Measurements from ENCODE around the gene CFAP206. TPM values are rescaled to one million over a fixed set of nuclear protein-coding genes. Genes with fewer than 3 reads are reported as not detected.
A peak's percentile ranks its signal among the peaks of the same experiment; 100 is the strongest.

CFAP206 gene, protein sequence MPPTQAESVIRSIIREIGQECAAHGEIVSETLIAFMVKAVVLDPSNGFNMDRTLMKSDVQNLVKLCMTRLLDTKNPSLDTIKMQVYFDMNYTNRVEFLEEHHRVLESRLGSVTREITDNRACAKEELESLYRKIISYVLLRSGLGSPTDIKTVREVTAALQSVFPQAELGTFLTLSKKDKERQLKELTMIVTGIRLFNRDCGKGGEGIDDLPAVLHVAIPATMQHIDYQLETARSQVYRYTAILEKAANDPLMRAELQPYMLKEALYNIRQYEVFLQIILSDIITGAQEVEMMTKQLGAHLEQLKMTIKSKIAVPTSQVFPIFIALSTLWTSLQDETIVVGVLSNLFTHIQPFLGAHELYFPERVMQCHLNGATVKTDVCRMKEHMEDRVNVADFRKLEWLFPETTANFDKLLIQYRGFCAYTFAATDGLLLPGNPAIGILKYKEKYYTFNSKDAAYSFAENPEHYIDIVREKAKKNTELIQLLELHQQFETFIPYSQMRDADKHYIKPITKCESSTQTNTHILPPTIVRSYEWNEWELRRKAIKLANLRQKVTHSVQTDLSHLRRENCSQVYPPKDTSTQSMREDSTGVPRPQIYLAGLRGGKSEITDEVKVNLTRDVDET
- total RNA-seq (under 1 TPM in 1 of 2 experiments, not detected in 1; 0.11 TPM), total RNA-seq (0 to 0.27 (median 0) reads per million in 172 experiments)
- polyA plus RNA-seq (2013, experiment 1 of 2): not detected
- 0.03 TPM for polyA plus RNA-seq (2013, experiment 2 of 2)

DNA sequence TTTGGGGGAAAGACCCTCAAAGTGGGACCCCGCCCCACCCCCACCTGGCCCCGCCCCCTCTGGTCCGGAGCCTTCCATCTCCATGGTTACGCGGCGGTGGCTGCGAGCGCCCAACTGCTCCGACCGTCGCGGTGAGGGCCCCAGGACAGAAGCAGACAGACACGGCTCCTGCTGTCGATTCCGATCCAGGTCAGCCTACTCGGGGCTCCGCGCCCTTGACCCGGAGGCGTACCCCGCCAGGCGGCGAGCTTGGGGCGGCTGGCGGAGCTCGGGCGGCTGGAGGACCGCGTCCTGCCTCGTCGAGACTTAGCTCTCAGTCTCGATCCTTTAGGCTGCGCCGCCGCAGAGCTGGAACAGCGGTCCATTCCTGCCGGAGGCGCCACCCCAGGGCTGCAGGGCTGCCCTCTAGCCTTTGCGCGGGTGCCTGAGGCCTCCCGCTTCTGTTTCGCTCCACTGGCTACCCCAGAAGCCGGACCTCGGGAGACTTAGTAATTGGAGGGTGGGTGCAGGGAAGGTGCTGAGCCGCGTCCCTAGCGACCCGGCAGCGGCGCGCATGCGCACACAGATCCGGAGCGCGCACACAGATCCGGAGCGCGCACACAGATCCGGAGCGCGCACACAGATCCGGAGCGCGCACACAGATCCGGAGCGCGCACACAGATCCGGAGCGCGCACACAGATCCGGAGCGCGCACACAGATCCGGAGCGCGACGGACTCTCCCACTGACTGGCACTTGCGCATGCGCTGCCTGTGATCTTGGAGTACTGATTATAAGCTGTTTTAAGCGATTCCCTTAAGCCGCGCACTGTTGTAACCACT lies at the start of gene CFAP206:
Gene CFAP206, plus strand, starts transcription at position 72 of the 820 bp plus-strand sequence. CDS start 1,868 bp downstream, outside the sequence.
- Mint-ChIP-seq H3K9me3 (no peaks in the 10 kb centered on the region), H3K27me3 (peaks cover 30% of the 10 kb centered on the region), H3K36me3 (ENCODE audit: low read depth) (no peaks in the 10 kb centered on the region), H3K4me3 (peak within 1 kb of the TSS; percentile 92), H3K4me1 (ENCODE audit: low read depth) (peaks cover 7% of the 10 kb centered on the region), H3K27ac (peak within 1 kb of the TSS; percentile 64)
- intact Hi-C loops (cut with DNase I, micrococcal nuclease): loop anchor here (2.0 to 10.0 kb wide), 7 partner anchors 65 to 427 kb away; partner anchors contain the start of genes RARS2 (in 1 of the 2), SLC35A1 (in 1 of the 2), SMIM8 (in 1 of the 2) and ZNF292 (in 1 of the 2)
- no peaks in the 10 kb centered on the region for H3K36me3 ChIP-seq (ENCODE audit: insufficient read depth, low read length)
- ChIA-PET POLR2A (interaction anchor here (0.6 to 2.0 kb wide), 8 partner anchors 15 to 1942 kb away, joined by 3 to 10 read pairs (median 3); partner anchors contain the start of genes ORC3, RARS2 and SLC35A1), CTCF (interaction anchor here (0.6 to 2.6 kb wide), 2 partner anchors 15 to 285 kb away, joined by 5 to 9 read pairs; no protein-coding TSS in a partner anchor)
- peaks cover 3% of the 10 kb centered on the region for H3K4me1 ChIP-seq (ENCODE audit: insufficient read depth, low read length)
- peaks cover 0 to 3% of the 10 kb centered on the region in 2 experiments for H3K27me3 ChIP-seq (ENCODE audit: control insufficient read depth in 1 of 2, insufficient read depth in 2 of 2, low read length in 2 of 2)
- H3K4me3 ChIP-seq (ENCODE audit: low read length): peak within 1 kb of the TSS; percentile 92
- DNase-seq (peak; percentile 63 to 93 (median 77)), ATAC-seq (ENCODE audit: poor library complexity) (peak; percentile 79)
- H3K9me3 ChIP-seq (ENCODE audit: control insufficient read depth in 1 of 2, insufficient read depth in 1 of 2, low read length in 2 of 2): no peaks in the 10 kb centered on the region
- TF ChIP-seq CTCF (IDR thresholded peaks at IDR 0.05): no peak
- H3K27ac ChIP-seq (ENCODE audit: low read depth in 1 of 2, low read length in 2 of 2): peak within 1 kb of the TSS; percentile 58 to 59

DNA sequence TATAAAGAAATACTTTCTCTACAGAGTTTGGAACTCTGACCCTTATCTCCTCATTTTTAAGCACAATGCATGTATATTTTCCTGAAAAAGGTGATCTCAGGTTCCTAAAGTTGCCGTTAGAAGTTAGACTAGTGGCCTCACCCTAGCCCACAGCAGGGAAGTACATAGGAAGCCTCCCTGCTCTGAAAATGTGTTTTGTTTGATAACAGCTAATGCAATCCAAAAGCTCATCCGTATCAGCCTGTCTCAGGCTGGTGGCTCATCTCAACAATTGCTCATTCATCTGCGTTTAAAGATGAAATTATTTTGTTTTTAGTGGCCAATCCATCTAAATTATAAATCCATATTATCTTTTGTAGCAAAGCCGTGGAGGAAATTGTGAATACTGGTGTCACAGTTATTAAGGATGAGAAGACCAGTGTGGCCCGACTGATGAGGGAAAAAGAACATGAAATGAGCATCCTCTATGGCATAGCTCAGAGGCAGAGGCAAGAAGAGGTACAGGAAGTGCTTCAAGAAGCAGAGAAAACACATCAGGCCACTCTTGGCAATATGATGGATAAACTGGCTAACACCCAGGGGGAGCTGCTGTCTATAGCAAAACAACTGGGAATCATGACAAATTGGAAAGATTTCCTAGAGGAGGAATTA lies 43.0 kb upstream of the CFAP206 start:
- peaks cover 5% of the 10 kb centered on the region for H3K9me3 Mint-ChIP-seq
- peaks cover 0 to 8% of the 10 kb centered on the region in 2 experiments for H3K9me3 ChIP-seq (ENCODE audit: control insufficient read depth in 1 of 2, insufficient read depth in 1 of 2, low read length in 2 of 2)
- no peaks in the 10 kb centered on the region for H3K27me3 Mint-ChIP-seq
- no peaks in the 10 kb centered on the region for H3K4me1 Mint-ChIP-seq (ENCODE audit: low read depth)
- no peak overlapping the region for H3K27ac Mint-ChIP-seq
- H3K4me3 Mint-ChIP-seq: no peak overlapping the region
- POLR2A ChIA-PET: no interaction called here
- CTCF ChIA-PET: interaction anchor here (0.6 kb wide), 1 partner anchor 29 kb away, joined by 4 read pairs; no protein-coding TSS in a partner anchor
- no peak for ATAC-seq (ENCODE audit: poor library complexity)
- H3K36me3 Mint-ChIP-seq (ENCODE audit: low read depth): peaks cover 18% of the 10 kb centered on the region
- TF ChIP-seq CTCF (IDR thresholded peaks at IDR 0.05): no peak
- intact Hi-C loops (cut with DNase I, micrococcal nuclease): no loop called here
- no peaks in the 10 kb centered on the region for H3K36me3 ChIP-seq (ENCODE audit: insufficient read depth, low read length)
- no peaks in the 10 kb centered on the region for H3K27me3 ChIP-seq (ENCODE audit: control insufficient read depth in 1 of 2, insufficient read depth in 2 of 2, low read length in 2 of 2)
- no peak overlapping the region for H3K27ac ChIP-seq (ENCODE audit: low read depth in 1 of 2, low read length in 2 of 2)
- no peak overlapping the region for H3K4me3 ChIP-seq (ENCODE audit: low read length)
- DNase-seq: no peak
- H3K4me1 ChIP-seq (ENCODE audit: insufficient read depth, low read length): no peaks in the 10 kb centered on the region

All from CD4-positive, alpha-beta T cell (primary cell).